WI38 (cell line): ENCODE data around the gene PGC.
"Not testable (repeated sequence)": the region's sequence is repeated elsewhere in the genome, so short reads cannot be mapped to it uniquely, and the experiment has no call there.

Experiments used
- H3K4me3 ChIP-seq: 2 replicates; pipeline ENCODE4 v1.5.1; 2011; ENCODE audit warnings: low read depth, mild to moderate bottlenecking, control low read depth, low read length
- TF ChIP-seq, protein P1 (sequence below): IDR thresholded peaks from 2 replicates; pipeline ENCODE4 v1.5.1; 2012; ENCODE audit warnings: low read depth, mild to moderate bottlenecking, control low read depth, low read length

Gene PGC

GRCh38 chr6:41774841-41775240 is 27.6 kb upstream of the PGC start:
- TF ChIP-seq, protein P1, sequence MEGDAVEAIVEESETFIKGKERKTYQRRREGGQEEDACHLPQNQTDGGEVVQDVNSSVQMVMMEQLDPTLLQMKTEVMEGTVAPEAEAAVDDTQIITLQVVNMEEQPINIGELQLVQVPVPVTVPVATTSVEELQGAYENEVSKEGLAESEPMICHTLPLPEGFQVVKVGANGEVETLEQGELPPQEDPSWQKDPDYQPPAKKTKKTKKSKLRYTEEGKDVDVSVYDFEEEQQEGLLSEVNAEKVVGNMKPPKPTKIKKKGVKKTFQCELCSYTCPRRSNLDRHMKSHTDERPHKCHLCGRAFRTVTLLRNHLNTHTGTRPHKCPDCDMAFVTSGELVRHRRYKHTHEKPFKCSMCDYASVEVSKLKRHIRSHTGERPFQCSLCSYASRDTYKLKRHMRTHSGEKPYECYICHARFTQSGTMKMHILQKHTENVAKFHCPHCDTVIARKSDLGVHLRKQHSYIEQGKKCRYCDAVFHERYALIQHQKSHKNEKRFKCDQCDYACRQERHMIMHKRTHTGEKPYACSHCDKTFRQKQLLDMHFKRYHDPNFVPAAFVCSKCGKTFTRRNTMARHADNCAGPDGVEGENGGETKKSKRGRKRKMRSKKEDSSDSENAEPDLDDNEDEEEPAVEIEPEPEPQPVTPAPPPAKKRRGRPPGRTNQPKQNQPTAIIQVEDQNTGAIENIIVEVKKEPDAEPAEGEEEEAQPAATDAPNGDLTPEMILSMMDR = no peak
- H3K4me3 ChIP-seq = no peak overlapping the region

DNA sequence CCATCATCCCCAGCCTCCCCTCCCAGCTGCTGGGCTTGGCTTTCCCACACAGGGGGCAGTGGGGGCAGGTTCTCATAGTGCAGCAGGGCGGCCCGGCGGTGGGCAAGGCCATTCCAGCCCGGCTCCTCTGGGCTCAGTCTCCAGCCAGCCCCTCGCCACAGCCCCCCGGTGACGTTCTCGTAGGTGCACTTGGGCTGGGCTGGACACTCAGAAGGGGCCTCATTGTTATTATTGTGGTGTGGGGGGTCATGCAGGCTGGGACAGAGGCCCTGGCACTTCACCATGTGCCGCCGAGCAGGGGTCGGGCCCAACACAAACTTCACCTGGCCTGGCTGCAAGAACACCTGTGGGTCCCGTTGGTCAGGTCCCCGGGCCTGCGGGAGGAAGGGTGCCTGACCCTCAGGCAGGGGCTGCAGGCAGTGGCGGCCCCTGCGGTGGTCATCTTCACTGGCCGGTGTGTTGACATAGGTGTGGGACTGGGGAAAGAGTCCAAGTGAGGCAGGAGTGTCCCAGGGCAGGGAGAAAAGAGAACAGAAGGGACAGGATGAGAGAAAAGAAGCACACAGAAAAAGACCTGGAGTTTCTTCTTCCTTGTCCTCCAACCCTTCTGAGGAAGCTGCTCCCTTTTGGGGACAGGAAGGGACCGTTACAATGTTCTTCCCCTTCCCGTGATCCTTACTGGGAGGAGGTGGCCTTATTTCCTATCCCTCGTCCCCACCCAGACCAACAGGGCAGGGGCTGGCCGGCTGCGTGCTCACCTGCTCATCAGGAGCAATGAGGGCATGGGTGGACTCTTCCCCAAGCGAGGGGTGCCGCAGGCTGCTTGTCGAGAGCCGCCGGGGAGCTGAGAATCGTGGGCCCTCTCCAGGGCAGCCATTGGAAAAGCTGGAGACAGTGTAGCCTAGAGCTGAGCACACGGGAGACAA is 24.1 kb upstream of the PGC start:
- TF ChIP-seq, protein P1 = no peak
- H3K4me3 ChIP-seq = no peak overlapping the region

- TF ChIP-seq, protein P1 = no peak
- no peak overlapping the region for H3K4me3 ChIP-seq
These were observed 23.3 kb upstream of the PGC start for GRCh38 chr6:41770381-41771057.

GRCh38 chr6:41769376-41769775 is 22.2 kb upstream of the PGC start:
- no peak overlapping the region for H3K4me3 ChIP-seq
- TF ChIP-seq, protein P1 = no peak

DNA sequence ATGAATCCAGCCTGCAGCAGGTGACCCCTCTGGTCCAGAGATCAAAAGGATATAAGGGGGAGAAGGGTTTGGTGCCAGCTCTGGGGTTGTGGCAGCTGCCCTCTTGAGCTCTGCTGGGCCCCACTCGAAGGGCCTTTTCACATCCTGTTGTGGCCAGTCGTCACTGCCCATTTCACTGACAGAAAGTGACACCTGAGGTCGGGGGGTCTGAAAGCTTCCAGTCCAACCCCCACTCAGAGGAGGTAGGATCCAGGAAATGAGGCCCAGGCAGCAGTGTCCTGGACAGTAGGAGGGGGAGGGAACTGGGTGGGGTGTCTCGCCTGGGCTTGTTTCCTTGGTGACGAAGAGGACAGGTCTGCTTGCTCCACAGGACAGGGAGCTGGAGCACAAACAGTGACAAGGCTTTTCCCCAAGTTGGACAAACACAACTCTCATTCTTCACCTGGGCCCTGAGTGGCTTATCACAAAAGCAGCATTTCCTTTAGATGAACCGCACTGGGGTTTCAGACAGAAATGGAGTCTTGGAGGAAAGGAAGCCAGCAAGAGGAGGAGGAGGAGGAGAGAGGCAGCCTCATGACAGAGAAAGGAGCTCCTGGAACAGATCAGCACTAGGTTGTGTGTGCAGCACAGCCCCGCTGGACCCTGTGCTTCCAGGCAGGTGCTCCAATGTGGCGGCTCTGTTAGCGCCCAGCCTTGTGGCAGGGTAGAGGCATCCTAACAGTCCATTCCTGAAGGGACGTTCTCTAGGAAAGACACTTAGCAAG is 21.5 kb upstream of the PGC start:
- TF ChIP-seq, protein P1 = no peak
- H3K4me3 ChIP-seq = no peak overlapping the region

DNA sequence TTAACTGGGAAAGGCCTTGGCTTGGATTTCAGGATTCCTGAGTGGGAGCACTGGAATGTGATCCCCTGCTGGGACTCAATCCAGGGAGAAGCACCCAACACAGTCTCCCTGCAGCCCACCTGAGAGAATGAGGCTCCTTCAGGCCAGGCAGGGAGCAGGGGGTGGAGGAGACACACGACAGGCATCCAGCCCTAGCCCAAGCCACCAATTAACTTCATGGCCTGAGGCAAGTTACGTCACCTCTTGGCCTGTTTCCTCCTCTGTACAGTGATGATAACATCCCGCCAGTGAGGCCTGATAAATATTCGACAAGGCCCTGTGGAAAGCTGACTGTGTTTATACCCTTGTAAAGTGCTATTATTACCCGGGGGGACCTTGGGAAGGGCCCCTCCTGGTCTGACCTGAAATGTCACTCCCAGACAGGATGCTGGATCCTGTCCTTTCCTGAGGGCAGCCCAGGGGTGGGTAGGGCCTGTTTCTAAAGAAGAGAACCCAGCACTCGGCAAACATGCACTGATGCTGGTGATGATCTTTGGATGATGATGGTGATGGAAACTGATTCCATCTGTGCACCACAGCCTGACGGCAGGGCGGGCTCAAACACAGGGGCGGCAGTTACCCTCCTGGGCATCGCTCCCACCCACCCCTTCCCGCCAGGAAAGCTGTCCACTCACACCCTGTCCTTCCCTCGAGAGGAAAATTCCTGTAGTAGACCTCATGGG is 20.1 kb upstream of the PGC start:
- TF ChIP-seq, protein P1 = no peak
- H3K4me3 ChIP-seq = no peak overlapping the region

GRCh38 chr6:41766043-41766664 is 19.0 kb upstream of the PGC start:
- H3K4me3 ChIP-seq = not testable (repeated sequence)
